BJ (cell line): ENCODE results near the gene IQCM. TPM values are rescaled to one million over a fixed set of nuclear protein-coding genes. Genes with fewer than 3 reads are reported as not detected.

ENCODE experiments used
- CTCF ChIA-PET: fragments of 350-600 bp; formaldehyde crosslinking; extraction: SDS; loops from one replicate; lab custom pipeline; 2021; ENCODE audit warnings: antibody characterized with exemption, inconsistent platforms; lab: Yijun Ruan, JAX
- POLR2A ChIA-PET: fragments of 300-600 bp; sonication (Branson Sonifier 250); formaldehyde crosslinking; extraction: SDS; loops from one replicate; lab custom pipeline; 2021; ENCODE audit warnings: antibody characterized with exemption; lab: Charles Lee
- DNase-seq: peaks from one replicate; pipeline ENCODE4 v3.0.0-alpha.2; 2011; ENCODE audit warnings: low read depth
- H3K27me3 ChIP-seq: 2 replicates; pipeline ENCODE4 v1.6.0; 2011; ENCODE audit warnings: low read length; ENCODE audit not compliant: control insufficient read depth, insufficient read depth
- H3K36me3 ChIP-seq: 2 replicates; pipeline ENCODE4 v1.5.1; 2011; ENCODE audit warnings: low read length; ENCODE audit not compliant: control insufficient read depth, insufficient read depth
- H3K4me3 ChIP-seq: 2 replicates; pipeline ENCODE4 v1.5.1; 2011; ENCODE audit warnings: low read depth, mild to moderate bottlenecking, control low read depth, low read length
- CTCF ChIP-seq: IDR thresholded peaks from 2 replicates; pipeline ENCODE4 v1.5.1; 2011; ENCODE audit warnings: low read depth, mild to moderate bottlenecking, control low read depth, inconsistent platforms, low read length, moderate library complexity; ENCODE audit not compliant: insufficient read depth
- polyA plus RNA-seq: library from polyadenylated mRNA; depleted of rRNA; stranded (reverse); fragments of >200 nt; gene quantifications from 2 replicates; pipeline ENCODE4 v1.2.3, GENCODE V29; 2011

Gene IQCM
- polyA plus RNA-seq, 1 experiment, result not detected

DNA sequence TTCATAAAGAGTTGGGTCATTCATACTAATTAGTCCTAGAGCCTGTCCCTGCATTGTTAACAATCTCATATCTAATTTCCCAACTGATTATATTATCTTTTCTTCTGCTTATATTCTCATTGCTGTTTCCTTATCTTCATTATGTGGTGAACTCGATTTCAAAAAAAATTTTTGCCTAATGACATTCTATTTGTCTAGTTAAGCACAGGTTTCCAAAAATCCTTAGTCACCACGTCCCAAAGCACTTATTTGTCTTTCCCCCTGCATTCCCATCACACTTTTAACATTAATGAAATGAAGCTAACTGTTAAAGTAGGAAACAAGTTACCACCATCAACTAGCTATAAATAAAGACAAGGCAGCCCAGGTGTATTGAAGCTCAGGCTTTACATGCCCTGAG is 131.1 kb downstream of the IQCM start:
- no peak for TF ChIP-seq CTCF
- no peaks in the 10 kb centered on the region for H3K27me3 ChIP-seq
- no peaks in the 10 kb centered on the region for H3K36me3 ChIP-seq
- ChIA-PET POLR2A (no interaction called here), CTCF (interaction anchor here (1.0 kb wide), 1 partner anchor 17 kb away, joined by 5 read pairs; no protein-coding TSS in a partner anchor)
- DNase-seq, result no peak
- no peak overlapping the region for H3K4me3 ChIP-seq

DNA sequence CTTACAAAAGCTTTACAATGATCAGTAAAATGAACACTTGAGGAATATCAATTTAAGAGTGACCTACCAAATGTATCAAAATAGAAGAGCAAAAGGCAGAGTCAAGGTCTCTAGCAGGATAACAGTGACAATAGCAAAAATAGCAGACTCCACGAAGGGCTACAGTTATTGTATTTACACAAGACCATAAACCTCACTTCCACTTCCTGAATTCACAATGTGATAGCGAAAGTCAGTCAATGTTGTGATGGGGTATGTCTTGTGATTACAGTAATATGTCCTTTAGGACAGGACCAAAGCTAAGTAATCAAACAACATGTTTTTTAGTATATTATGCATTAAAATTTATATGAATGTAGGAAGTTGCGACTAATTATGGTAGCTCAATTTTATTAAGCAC is 139.6 kb downstream of the IQCM start:
- Histone ChIP-seq H3K27me3 (no peaks in the 10 kb centered on the region), H3K4me3 (no peak overlapping the region), H3K36me3 (no peaks in the 10 kb centered on the region)
- CTCF ChIA-PET, result no interaction called here
- DNase-seq, result no peak
- POLR2A ChIA-PET, result no interaction called here
- TF ChIP-seq CTCF, result no peak

DNA sequence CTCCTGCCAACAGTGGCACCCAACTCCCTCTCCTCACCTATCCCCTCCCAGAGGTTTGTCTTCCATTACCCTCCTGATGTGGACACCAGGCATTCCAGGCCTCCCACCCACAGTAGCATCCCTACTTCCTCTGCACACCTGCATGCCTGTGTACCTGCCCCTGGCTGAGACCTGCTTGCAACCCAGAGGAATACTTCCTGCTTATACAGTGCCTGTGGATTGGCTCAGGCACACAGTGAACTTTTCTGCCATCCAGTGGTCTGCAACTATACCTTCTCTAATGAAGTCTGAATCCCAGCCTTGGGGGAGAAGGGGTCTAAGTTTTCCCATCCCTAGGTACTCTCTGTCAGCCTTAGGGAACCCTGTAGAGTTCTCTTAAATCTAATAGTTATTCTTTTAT is 169.9 kb downstream of the IQCM start:
- no peaks in the 10 kb centered on the region for H3K27me3 ChIP-seq
- TF ChIP-seq CTCF, result no peak
- ChIA-PET POLR2A (no interaction called here), CTCF (no interaction called here)
- DNase-seq, result no peak
- H3K4me3 ChIP-seq, result no peak overlapping the region
- no peaks in the 10 kb centered on the region for H3K36me3 ChIP-seq

- Histone ChIP-seq H3K4me3 (no peak overlapping the region), H3K27me3 (no peaks in the 10 kb centered on the region), H3K36me3 (no peaks in the 10 kb centered on the region)
- ChIA-PET POLR2A (no interaction called here), CTCF (no interaction called here)
- DNase-seq, result peak; percentile 21
- no peak for TF ChIP-seq CTCF
Observed at GRCh38 chr4:149638073-149638472, 177.6 kb downstream of the IQCM start.

DNA sequence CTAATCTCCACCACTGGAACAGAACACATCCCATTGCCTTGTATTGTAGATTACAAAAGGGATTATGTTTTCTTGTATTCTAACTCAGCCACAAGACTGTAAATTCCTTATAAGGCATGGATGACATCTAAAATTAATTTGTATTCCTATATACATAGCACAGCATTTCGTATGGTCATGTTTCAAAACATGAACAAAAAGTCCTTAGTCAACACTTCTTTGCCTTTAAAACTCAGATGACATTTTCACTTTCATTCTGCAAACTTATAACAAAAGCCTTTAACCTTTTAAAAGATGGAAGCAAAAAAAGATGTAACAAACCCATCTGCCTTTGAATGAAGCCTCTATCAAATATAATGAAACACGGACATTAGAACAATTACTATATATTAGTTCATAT is 181.3 kb downstream of the IQCM start:
- POLR2A ChIA-PET, result no interaction called here
- CTCF ChIA-PET, result no interaction called here
- no peak for TF ChIP-seq CTCF
- H3K27me3 ChIP-seq, result no peaks in the 10 kb centered on the region
- H3K4me3 ChIP-seq, result no peak overlapping the region
- no peaks in the 10 kb centered on the region for H3K36me3 ChIP-seq
- DNase-seq, result no peak
